ENCODE measurements around the gene MERTK.

GRCh38 chr2:111936881-111937280 lies 38.5 kb downstream of the MERTK start:
- TF ChIP-seq POLR2AphosphoS5 (IDR thresholded peaks at IDR 0.05; ENCODE audit: low read depth, low read length) (no peak), CTCF (IDR thresholded peaks at IDR 0.05) (no peak), MXI1 (IDR thresholded peaks at IDR 0.05; ENCODE audit: low read depth, low read length) (no peak)

Data from SK-N-SH (cell line).